Fibroblast of skin of left quadriceps (primary cell): ENCODE data around the gene ABTB2.

Source experiments
- DNase-seq, 2 experiments: peaks; one replicate each; pipeline ENCODE4 v3.0.0-alpha.2; 2013; ENCODE audit warnings: low read depth in 2 of 2

The ABTB2 gene

GRCh38 chr11:34341931-34342533 is 15.8 kb downstream of the ABTB2 start:
- peak; percentile 70 to 71 for DNase-seq

GRCh38 chr11:34341096-34341495 is 16.7 kb downstream of the ABTB2 start:
- no peak for DNase-seq

DNA sequence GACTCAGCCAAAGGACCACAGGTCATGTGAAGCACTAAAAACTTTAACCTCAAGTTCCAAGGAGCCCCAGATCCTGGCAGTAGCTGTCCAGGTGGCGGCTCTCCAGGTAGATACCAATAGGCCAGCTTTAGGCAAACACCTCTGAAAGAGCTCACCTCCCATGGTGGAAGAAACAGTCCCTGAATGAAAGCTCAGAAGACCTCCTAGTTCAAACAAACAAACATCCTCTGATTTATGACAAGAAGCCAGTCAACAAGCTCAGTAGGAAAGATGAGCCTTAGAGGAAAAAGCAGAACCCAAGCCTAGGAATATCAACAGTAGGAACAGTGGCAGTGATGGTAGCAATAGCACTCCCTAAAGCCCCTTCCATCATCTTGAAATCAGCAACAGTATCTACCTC is 17.2 kb downstream of the ABTB2 start:
- DNase-seq, result no peak

- DNase-seq, result no peak
Measured at GRCh38 chr11:34339149-34340064, 18.4 kb downstream of the ABTB2 start.

DNA sequence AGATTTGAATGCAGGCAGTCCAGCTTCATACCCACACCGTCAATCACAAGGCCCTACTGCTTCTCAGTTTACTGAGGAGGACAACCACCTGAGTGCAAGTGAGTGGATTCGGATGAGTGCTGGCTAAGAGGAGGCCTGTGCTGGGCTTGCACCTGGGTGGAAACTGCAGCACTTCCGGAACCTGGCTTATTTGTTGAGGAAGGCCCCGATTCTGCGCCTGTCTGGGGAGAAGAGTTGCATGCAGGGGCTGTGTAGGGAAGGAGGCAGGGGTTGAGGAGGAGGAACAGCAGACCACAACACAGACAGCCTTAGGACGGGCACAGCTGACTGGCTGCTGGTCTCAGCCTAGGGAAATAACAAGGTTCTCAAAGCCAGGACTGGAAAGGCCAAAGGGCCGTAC is 20.8 kb downstream of the ABTB2 start:
- DNase-seq, result no peak

- DNase-seq, result no peak
Measured at GRCh38 chr11:34335801-34336200, 22.0 kb downstream of the ABTB2 start.

DNA sequence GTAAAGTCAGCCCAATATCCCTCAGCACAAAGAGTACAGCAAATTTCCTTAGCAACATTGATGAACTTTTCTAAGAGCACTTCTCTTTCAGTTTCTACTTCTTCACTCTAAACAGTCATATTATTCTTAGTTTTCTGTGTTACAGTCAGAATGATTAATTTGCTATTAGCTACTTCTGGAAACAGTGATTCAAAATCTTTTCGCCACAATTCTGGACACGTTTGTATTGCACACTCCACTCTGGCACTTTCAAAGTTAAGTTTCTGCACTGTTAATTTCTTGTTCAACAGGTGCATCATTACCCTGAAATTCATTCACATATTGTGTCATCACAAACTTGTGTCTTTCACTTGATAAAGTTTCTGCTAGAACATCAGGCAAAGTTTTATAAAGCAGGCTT is 22.5 kb downstream of the ABTB2 start:
- DNase-seq, result no peak

- DNase-seq, result no peak
Measured at GRCh38 chr11:34333787-34334186, 24.0 kb downstream of the ABTB2 start.

DNA sequence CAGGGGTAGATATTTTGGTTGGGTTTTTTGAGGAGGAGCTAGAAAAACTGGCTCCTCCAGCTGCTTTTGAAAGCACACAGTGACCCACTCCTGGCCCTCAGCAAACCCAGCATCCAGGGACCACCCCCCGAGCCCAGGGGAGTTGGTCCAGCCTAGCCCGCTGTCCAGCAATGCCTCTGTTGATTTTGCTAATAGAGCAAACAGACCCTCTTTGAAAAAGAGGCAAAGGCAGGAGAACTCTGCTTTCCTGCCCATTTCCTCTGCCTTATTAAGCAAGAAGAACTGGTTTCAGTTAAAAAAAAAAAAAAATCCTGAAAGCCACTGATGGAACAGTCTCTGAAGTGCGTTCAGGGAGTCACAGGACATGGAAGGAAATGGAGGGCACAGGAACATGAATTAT is 25.3 kb downstream of the ABTB2 start:
- no peak for DNase-seq

- no peak for DNase-seq
Measured at GRCh38 chr11:34331736-34332135, 26.1 kb downstream of the ABTB2 start.

DNA sequence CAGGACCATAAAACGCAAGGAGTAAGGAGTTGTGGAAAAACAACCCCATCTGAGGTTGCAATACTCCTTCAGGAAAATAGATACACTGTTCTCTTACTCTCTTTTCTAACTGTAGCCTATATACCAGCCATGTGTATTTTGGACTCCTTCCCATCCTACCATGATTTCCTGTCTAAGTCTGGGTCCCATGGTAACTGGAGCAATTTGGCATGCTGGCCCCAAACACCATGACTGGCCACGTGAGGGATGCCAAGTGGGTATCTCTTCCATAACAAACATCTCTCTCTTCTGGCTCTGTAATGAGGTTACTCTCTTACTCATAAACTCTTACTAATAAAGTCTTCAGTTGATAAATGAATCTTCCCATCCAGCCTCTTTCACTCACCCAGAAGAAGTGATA is 26.5 kb downstream of the ABTB2 start:
- DNase-seq, result no peak

- DNase-seq, result no peak
Measured at GRCh38 chr11:34330653-34331052, 27.2 kb downstream of the ABTB2 start.

DNA sequence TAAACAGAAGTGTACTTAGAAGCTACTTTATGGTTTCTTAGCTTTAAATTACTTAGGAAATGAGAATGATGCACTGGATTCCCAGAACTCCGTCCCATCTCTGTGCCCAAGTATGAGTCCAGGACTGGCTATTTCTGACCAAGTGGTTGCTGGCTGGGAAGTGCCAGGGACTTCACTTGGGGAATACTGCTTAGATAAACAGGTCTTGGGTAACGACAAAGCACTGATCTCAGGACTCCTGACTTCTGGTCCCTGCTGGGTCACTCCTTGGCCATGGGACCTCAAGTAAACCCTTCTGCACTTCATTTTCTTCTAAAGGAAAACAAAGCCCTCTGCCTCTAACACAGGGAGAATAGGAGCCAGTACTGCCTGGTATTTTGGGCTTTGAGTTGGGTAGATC is 27.9 kb downstream of the ABTB2 start:
- no peak for DNase-seq

GRCh38 chr11:34328632-34328910 is 29.2 kb downstream of the ABTB2 start:
- DNase-seq, result no peak

GRCh38 chr11:34327804-34328631 is 29.8 kb downstream of the ABTB2 start:
- DNase-seq, result no peak

GRCh38 chr11:34324466-34324865 is 33.3 kb downstream of the ABTB2 start:
- no peak for DNase-seq

GRCh38 chr11:34323601-34324000 is 34.2 kb downstream of the ABTB2 start:
- DNase-seq, result no peak

DNA sequence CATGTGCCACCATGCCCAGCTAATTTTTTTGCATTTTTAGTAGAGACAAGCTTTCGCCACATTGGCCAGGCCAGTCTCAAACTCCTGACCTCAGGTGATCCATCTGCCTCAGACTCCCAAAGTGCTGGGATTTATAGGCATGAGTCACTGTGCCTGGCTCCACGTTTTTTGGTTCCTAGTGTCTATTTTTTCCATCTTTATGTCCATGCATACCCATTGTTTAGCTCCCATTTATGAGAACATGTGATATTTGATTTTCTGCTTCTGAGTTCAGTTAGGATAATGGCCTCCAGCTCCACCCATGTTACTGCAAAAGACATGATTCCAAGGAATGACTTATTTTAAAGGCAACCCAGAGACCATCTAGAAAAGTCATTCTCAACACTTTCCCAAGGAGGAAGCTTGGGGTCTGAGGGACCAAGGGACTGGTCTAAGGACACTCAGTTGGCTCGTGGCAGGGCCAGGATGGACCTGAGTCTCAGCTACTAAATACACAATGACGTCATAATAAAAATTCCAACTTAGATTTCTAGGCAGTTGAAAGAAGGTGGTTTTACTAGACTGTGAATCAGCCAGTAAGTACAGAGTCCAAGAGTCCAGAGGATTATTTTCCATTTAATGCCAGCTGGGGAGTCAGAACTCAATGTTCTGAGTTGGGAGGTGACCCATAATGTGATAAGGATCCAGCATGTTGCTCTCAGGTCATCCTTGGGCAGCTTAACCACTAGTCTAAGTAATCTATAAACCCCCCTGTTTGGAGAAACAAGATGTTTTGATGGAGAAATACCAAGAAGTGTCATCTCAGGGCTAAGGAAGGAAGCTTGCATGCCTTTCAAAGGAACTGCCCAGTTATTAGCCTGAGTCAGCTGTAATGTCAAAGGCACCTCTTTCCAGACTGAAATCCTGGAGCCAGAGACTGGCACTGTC is 39.4 kb downstream of the ABTB2 start:
- no peak for DNase-seq

- no peak for DNase-seq
Measured at GRCh38 chr11:34317666-34318065, 40.1 kb downstream of the ABTB2 start.

DNA sequence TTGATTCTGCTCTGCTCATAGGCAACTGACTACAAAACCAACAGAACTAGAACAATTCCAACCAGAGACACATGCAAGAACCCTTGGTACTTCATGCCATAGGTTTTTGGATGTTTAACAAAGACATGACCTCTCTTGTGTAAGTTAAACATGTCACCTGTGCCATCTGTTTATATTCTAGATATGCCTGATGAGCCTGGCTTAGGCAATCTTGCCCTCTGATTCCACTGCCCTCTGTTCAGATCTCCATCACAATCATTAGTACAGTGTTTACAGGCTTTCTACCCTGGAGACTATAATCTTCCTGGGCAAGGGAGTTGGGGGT is 40.8 kb downstream of the ABTB2 start:
- no peak for DNase-seq

- no peak for DNase-seq
Measured at GRCh38 chr11:34316347-34317035, 41.3 kb downstream of the ABTB2 start.
